Measurements from ENCODE around the gene SPEG. TPM values are rescaled to one million over a fixed set of nuclear protein-coding genes. Genes with fewer than 3 reads are reported as not detected.

SPEG gene
- total and polyA plus RNA-seq, 7 donors = 6.0 to 321 (median 123) TPM

DNA sequence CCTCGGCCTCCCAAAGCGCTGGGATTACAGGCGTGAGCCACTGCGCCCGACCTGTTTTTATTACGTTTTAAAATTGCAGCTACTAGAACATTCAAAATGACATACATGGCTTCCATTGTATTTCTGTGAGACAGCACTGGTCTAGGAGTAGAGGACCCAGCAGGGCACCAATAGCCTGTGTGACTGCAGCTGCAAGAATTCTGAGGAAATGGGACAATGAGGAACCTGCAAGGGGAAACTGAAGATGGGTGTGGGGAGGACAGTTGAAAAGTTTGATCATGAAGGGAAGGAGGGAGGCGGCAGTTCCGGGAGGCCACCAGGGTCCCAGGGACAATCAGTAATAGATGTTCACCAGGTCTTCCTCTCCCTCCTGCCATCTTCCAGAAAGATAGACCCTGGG, 33.0 kb upstream of the SPEG start:
- no peaks in the 10 kb centered on the region for H3K9me3 ChIP-seq

DNA sequence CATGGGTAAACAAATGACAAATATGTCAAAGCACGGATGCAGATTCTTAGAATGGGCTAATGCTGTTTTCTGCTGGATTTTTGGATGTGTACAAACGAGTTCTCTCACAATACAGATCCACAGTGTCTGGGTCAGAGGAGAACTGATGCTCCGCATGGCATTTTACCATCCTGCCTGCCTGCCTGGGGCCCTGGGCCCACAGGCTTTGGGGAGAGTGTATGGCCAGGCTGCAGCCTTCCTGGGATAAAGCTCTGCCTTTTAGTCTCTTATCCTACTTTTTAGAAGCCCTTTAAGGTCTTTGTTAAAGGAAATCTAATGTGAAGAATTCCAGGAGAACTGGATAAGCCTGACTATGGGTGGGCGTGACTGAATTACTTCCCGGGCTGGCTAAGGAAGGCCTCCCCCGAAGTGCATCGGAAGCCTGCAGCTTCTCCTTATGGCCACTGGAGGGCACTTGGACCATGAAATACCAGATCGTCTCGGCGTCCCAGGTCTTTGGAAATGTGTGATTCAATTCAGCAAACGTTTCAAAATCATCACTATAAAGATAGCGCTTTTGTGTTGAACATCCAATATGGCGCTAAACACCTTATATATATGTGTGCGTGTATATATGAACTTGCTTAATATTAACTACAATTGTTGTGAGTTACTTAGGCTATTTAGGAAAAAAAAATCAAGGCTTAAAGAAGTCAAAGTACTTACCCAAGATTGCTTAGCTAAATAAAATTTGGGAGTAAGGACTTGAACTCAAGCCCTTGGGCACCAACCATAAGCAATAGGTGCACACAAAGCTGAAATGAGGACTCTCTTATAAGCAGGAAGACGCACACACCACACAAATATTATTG, 31.8 kb upstream of the SPEG start:
- intact Hi-C loops (cut with DNase I) = loop anchor here (1.0 kb wide), 1 partner anchor 127 kb away; no protein-coding TSS in a partner anchor
- WGBS, 2 donors = 18 to 21% methylated on average over 15 of the region's 15 CpGs
- no peak for TF ChIP-seq EP300 (IDR thresholded peaks at IDR 0.05)
- TF ChIP-seq POLR2AphosphoS5 (IDR thresholded peaks at IDR 0.05) = no peak
- TF ChIP-seq, protein P1, sequence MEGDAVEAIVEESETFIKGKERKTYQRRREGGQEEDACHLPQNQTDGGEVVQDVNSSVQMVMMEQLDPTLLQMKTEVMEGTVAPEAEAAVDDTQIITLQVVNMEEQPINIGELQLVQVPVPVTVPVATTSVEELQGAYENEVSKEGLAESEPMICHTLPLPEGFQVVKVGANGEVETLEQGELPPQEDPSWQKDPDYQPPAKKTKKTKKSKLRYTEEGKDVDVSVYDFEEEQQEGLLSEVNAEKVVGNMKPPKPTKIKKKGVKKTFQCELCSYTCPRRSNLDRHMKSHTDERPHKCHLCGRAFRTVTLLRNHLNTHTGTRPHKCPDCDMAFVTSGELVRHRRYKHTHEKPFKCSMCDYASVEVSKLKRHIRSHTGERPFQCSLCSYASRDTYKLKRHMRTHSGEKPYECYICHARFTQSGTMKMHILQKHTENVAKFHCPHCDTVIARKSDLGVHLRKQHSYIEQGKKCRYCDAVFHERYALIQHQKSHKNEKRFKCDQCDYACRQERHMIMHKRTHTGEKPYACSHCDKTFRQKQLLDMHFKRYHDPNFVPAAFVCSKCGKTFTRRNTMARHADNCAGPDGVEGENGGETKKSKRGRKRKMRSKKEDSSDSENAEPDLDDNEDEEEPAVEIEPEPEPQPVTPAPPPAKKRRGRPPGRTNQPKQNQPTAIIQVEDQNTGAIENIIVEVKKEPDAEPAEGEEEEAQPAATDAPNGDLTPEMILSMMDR (IDR thresholded peaks at IDR 0.05) = peak; percentile 78 to 94 (median 89)
- TF ChIP-seq POLR2A (IDR thresholded peaks at IDR 0.05) = no peak
- H3K9me3 ChIP-seq = no peaks in the 10 kb centered on the region
- no peaks in the 10 kb centered on the region for H3K36me3 ChIP-seq
- H3K4me3 ChIP-seq = no peak overlapping the region
- peak overlapping the region; percentile 88 to 99 (median 96) for H3K27ac ChIP-seq
- DNase-seq = peak; percentile 89
- peaks cover 0 to 61% (median 40%) of the 10 kb centered on the region in 4 donors for H3K4me1 ChIP-seq
- H3K27me3 ChIP-seq = no peaks in the 10 kb centered on the region

More for the DNA sequence above, 33.0 kb upstream of the SPEG start:
- H3K4me1 ChIP-seq = peaks cover 0 to 49% (median 28%) of the 10 kb centered on the region in 4 donors
- DNase-seq = no peak
- no peaks in the 10 kb centered on the region for H3K36me3 ChIP-seq
- H3K27ac ChIP-seq = no peak overlapping the region
- intact Hi-C loops (cut with DNase I) = no loop called here
- H3K27me3 ChIP-seq = no peaks in the 10 kb centered on the region
- H3K4me3 ChIP-seq = no peak overlapping the region
- TF ChIP-seq POLR2A (IDR thresholded peaks at IDR 0.05) (no peak), EP300 (IDR thresholded peaks at IDR 0.05) (no peak), POLR2AphosphoS5 (IDR thresholded peaks at IDR 0.05) (no peak)
- TF ChIP-seq, protein P1 (IDR thresholded peaks at IDR 0.05) = no peak
- 85 to 89% methylated on average over 8 of the region's 8 CpGs for WGBS, 2 donors

DNA sequence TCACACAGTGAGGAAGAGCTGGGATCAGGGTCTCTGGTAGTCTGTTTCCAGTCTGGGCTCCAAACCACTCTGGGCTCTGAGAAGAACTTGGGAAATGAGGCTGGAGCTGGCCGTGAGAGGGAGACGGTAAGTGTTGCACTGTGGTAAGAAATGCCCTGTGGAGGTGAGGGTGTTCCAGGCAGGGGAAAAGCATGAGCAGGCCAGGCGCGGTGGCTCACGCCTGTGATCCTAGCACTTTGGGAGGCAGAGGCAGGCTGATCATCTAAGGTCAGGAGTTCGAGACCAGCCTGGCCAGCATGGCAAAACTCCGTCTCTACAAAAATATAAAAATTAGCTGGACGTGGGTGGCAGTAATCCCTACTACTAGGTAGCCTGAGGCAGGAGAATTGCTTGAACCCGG, 30.8 kb upstream of the SPEG start:
- H3K9me3 ChIP-seq = no peaks in the 10 kb centered on the region
- peak overlapping the region; percentile 88 to 99 (median 96) for H3K27ac ChIP-seq
- no peaks in the 10 kb centered on the region for H3K27me3 ChIP-seq
- intact Hi-C loops (cut with DNase I) = loop anchor here (1.0 to 2.0 kb wide), 2 partner anchors 119 to 126 kb away; no protein-coding TSS in a partner anchor
- 93% methylated on average over 9 of the region's 9 CpGs for whole genome bisulfite sequencing, 2 donors
- peaks cover 0 to 65% (median 46%) of the 10 kb centered on the region in 4 donors for H3K4me1 ChIP-seq
- no peak for DNase-seq
- H3K4me3 ChIP-seq = peak overlapping the region in 1 of 4 donors; percentile 28
- no peak for TF ChIP-seq EP300 (IDR thresholded peaks at IDR 0.05)
- TF ChIP-seq, protein P1 (IDR thresholded peaks at IDR 0.05) = no peak
- no peak for TF ChIP-seq POLR2AphosphoS5 (IDR thresholded peaks at IDR 0.05)
- TF ChIP-seq POLR2A (IDR thresholded peaks at IDR 0.05) = no peak
- no peaks in the 10 kb centered on the region for H3K36me3 ChIP-seq

DNA sequence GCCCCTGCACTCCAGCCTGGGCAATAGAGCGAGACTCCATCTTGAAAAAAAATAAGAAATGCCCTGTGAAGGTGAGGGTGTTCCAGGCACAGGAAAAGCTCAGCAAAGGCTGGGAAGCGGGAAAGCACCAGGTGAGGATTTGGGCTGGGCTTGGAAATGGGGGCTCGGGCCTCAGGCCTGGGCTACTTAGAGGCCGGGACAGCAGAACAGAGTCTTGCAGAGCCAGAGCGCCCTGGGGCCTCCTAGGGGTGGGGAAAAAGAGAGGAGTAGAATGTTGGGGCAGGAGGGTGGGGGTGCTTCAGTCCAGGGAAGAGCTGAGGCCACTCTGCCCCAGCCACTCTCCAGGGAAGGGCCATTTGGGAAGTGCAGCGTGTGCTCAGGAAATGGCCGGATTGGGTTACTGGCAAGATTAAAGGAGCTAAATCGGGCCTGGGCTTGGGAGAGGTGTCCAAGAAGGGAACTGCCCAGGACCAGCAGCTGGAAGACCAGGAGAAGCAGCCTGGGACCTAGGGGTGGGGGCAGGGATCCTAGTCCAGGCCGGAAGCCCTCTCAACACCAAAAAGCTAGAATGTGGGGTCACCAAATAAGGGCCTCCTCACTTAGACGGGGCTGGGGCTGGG, 30.2 kb upstream of the SPEG start:
- Histone ChIP-seq H3K4me3 (peak overlapping the region in 2 of 4 donors; percentile 3 to 28), H3K27ac (peak overlapping the region; percentile 88 to 99 (median 96)), H3K4me1 (peaks cover 0 to 68% (median 51%) of the 10 kb centered on the region in 4 donors), H3K9me3 (no peaks in the 10 kb centered on the region), H3K27me3 (no peaks in the 10 kb centered on the region), H3K36me3 (no peaks in the 10 kb centered on the region)
- intact Hi-C loops (cut with DNase I) = loop anchor here (2.0 kb wide), 1 partner anchor 118 kb away; no protein-coding TSS in a partner anchor
- TF ChIP-seq EP300 (IDR thresholded peaks at IDR 0.05) = peak in 1 of 4 donors; percentile 6
- no peak for TF ChIP-seq POLR2AphosphoS5 (IDR thresholded peaks at IDR 0.05)
- TF ChIP-seq, protein P1 (IDR thresholded peaks at IDR 0.05) = peak in 1 of 4 experiments; percentile 20
- no peak for TF ChIP-seq POLR2A (IDR thresholded peaks at IDR 0.05)
- WGBS, 2 donors = 85 to 90% methylated on average over 10 of the region's 10 CpGs
- DNase-seq = no peak

All from sigmoid colon (tissue), 7 donors.